HG03460 (cell line): ENCODE results near the gene ADD3.
"Not testable (repeated sequence)": the region's sequence is repeated elsewhere in the genome, so short reads cannot be mapped to it uniquely, and the experiment has no call there.

Source experiments
- ATAC-seq: cut with Tn5 transposase; IDR thresholded peaks from one replicate; pipeline ENCODE4 v1.9.1; 2021; ENCODE audit not compliant: unreplicated experiment

ADD3 gene

GRCh38 chr10:110033701-110034235, 26.0 kb downstream of the ADD3 start:
- no peak for ATAC-seq

GRCh38 chr10:110034596-110034995, 26.8 kb downstream of the ADD3 start:
- no peak for ATAC-seq

- ATAC-seq = no peak
Observed at GRCh38 chr10:110035070-110035921, 27.5 kb downstream of the ADD3 start.

GRCh38 chr10:110036640-110037039, 28.9 kb downstream of the ADD3 start:
- ATAC-seq = peak; percentile 81

GRCh38 chr10:110039254-110039653, 31.5 kb downstream of the ADD3 start:
- no peak for ATAC-seq

GRCh38 chr10:110040108-110040507, 32.3 kb downstream of the ADD3 start:
- no peak for ATAC-seq

- ATAC-seq = no peak
Observed at GRCh38 chr10:110040767-110041478, 33.1 kb downstream of the ADD3 start.

GRCh38 chr10:110041479-110041829, 33.7 kb downstream of the ADD3 start:
- ATAC-seq = no peak

GRCh38 chr10:110042181-110042580, 34.4 kb downstream of the ADD3 start:
- no peak for ATAC-seq

GRCh38 chr10:110042891-110043290, 35.1 kb downstream of the ADD3 start:
- no peak for ATAC-seq

GRCh38 chr10:110044681-110045080, 36.9 kb downstream of the ADD3 start:
- ATAC-seq = no peak

GRCh38 chr10:110045772-110046171, 38.0 kb downstream of the ADD3 start:
- ATAC-seq = no peak

- not testable (repeated sequence) for ATAC-seq
Observed at GRCh38 chr10:110048145-110048544, 40.4 kb downstream of the ADD3 start.

- ATAC-seq = no peak
Observed at GRCh38 chr10:110048781-110049180, 41.0 kb downstream of the ADD3 start.

GRCh38 chr10:110049889-110050591, 42.3 kb downstream of the ADD3 start:
- not testable (repeated sequence) for ATAC-seq

- ATAC-seq = no peak
Observed at GRCh38 chr10:110051487-110051886, 43.7 kb downstream of the ADD3 start.

GRCh38 chr10:110052916-110053315, 45.1 kb downstream of the ADD3 start:
- ATAC-seq = no peak

GRCh38 chr10:110056822-110057221, 49.0 kb downstream of the ADD3 start:
- ATAC-seq = no peak

GRCh38 chr10:110057456-110057855, 49.7 kb downstream of the ADD3 start:
- no peak for ATAC-seq

GRCh38 chr10:110058212-110058611, 50.4 kb downstream of the ADD3 start:
- no peak for ATAC-seq

- peak; percentile 48 for ATAC-seq
Observed at GRCh38 chr10:110059925-110060324, 52.1 kb downstream of the ADD3 start.
